COLO668 (cell line): ENCODE results near the gene USP46.
A peak's percentile ranks its signal among the peaks of the same experiment; 100 is the strongest.

Source experiments
- DNase-seq: peaks from one replicate; lab custom pipeline; 2025; ENCODE audit not compliant: unreplicated experiment; lab: John Stamatoyannopoulos, UW

USP46 gene, protein sequence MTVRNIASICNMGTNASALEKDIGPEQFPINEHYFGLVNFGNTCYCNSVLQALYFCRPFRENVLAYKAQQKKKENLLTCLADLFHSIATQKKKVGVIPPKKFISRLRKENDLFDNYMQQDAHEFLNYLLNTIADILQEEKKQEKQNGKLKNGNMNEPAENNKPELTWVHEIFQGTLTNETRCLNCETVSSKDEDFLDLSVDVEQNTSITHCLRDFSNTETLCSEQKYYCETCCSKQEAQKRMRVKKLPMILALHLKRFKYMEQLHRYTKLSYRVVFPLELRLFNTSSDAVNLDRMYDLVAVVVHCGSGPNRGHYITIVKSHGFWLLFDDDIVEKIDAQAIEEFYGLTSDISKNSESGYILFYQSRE

GRCh38 chr4:52659001-52659721 is at the start of gene USP46:
USP46 (minus strand) TSS chr4:52659301; CDS start chr4:52659150, 151 bp downstream.
- peak; percentile 86 for DNase-seq

GRCh38 chr4:52704661-52705060 is 45.6 kb upstream of the USP46 start:
- no peak for DNase-seq

DNA sequence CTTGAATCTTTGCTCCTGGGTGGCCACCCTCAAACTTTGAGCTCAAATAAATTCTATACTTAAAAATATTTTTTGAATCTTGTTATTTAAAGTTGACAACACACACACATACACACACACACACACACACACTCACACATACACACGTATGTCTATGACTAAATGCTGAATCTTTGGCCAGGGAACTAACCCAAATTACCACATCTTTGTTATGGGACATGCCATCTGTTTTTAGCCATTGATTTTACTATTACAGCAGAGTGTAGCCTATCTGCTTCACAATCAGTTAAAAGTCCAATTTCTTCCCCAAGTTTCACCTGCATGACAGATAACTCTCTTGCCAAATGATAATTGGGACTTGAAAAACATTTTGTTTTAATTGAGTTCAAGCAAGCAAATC is 45.0 kb upstream of the USP46 start:
- no peak for DNase-seq

DNA sequence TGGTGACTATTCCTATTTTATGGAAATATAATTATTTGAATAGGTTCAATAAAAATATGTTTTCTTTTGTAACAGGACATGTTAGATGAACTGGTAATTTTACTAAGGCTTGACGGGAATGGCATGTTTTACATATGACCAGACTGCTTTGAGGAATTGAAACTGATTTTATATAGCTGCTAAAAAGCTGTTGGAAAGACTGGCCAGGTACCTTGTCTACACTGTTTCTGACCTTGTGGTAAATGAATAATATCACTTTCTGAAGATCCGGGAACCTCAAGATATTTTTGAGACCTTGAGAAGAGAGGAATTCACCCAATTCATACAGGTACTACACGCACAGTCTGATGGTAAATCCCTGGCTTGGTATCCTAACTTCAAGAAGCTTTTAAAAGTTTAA is 42.1 kb upstream of the USP46 start:
- no peak for DNase-seq

DNA sequence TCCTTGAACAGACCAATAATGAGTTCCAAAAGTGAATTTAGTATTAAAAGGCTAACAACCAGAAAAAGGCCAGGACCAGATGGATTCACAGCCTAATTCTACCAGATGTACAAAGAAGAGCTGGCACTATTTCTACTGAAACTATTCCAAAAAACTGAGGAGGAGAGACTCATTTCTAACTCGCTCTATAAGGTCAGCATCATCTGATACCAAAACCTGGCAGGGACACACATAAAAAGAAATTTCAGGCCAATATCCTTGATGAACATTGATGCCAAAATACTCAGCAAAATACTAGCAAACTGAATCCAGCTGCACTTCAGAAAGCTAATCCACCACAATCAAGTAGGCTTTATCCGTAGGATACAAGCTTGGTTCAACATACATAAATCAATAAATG is 35.8 kb upstream of the USP46 start:
- DNase-seq: no peak

DNA sequence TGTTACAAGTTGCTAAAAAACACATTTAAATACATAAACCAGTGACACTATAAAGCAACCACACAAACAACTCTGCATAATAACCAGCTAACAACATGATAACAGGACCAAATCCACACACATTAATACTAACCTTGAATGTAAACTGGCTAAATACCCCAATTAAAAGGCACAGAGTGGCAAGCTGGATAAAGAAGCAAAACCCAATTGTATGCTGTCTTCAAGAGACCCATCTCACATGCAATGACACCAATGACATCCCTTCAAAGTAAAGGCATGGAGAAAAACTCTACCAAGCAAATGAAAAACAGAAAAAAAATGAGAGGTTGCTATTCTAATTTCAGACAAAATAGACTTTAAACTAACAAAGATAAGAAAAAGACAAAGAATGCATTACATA is 34.4 kb upstream of the USP46 start:
- DNase-seq: no peak

DNA sequence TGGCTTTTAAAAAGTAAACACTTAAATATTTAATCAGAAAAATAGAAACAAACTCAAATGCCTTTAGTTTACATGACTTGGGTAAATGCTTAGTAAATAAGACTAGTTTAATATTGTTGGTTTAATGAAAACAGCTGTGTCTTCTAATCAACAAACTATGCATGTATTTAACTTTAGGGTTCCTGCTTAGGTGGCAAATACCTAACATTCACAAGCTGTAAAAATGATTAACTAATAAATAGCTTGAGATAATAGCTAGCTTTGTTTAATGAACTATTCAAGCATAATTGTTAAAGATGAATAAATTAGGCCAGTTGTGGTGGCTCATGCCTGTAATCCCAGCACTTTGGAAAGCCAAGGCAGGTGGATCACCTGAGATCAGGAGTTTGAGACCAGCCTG is 30.0 kb upstream of the USP46 start:
- no peak for DNase-seq

GRCh38 chr4:52687696-52688095 is 28.6 kb upstream of the USP46 start:
- DNase-seq: no peak

DNA sequence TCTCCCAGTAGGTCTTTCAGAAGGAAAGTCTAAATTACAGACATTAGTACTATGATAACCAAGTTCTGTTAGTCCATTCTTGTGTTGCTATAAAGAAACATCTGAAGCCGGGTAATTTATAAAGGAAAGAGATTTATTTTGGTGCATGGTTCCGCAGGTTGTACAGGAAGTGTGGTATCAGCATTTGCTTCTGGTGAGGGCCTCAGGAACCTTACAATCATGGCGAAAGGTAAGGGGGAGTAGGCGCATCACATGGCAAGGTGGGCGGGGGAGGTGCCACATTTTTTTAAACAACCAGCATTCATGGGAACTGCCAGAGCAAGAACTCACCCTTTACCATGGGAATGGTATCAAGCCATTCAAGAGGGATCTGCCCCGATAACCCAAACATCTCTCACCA is 26.2 kb upstream of the USP46 start:
- no peak for DNase-seq

- DNase-seq: no peak
Observed at GRCh38 chr4:52684896-52685295, 25.8 kb upstream of the USP46 start.

DNA sequence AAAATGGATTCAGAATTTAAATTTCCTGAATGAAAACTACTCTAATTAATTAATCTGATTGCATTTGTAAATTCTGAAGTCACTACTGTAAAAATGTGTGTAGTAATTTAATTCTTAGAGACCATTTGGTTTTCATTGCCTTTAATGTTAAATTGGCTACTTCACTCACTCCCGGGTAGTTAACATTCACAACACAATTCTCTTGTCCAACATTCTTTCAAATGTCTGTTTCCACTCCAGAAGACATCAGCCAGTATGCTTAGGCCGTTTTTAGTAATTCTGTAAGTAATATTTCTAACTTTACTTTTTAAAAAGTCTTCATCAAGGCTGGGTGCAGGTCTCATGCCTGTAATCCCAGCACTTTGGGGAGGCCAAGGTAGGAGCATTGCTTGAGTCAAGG is 21.3 kb upstream of the USP46 start:
- no peak for DNase-seq

DNA sequence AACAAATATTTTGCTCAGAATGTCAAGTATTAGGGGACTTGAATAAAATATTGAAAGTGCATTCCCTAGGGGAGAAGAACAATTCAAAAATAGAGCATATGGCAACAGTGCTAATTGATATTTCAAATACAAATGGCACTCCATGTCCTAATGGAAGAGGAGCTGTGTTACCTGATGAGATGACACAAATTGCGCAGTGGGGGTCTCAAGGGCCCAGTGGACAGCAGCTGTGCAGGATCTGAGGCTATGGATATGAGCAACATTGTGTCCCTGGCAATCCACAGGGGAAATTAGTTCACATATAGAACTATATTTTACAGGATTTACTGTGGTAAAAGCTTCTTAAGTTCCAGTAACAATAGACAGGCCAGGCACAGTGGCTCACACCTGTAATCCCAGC is 17.4 kb upstream of the USP46 start:
- no peak for DNase-seq

DNA sequence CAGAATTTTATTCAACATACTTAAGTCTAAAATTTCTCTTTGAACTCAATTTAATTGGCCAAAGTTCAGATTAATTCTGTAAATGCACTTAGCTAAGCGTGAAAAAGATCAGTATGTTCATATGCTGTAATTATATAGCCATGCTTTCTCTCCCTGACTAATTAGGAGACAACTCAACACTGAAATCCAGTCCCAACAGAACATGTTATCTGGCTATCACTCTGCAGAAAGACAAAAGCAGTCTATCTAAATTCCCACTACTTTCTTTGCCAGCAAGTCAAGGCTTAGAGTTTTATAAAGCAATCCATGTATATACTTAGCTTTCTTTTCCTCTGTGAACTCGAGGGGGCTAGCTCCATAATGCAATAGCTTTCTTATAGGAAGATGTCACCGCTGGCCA is 16.0 kb upstream of the USP46 start:
- DNase-seq: no peak

GRCh38 chr4:52670739-52671138 is 11.6 kb upstream of the USP46 start:
- no peak for DNase-seq

DNA sequence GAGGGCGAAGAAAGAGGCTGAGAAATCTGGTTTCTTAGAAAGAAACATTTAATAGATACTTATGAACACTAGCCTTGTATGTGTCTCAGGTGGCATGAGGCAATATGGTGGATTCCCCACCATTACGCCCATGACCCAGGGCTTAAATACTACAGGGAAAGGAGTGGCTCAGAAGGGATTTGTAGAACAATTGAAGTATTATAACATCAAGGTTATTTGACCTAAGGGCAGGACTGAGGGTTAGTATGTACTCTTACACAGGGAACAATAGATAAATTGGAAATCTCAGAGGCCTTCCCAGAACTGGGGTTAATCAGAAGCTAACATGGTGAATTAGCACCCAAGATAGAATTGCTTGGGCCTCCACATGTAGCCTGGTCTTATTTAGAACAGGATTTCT is 11.0 kb upstream of the USP46 start:
- DNase-seq: no peak

DNA sequence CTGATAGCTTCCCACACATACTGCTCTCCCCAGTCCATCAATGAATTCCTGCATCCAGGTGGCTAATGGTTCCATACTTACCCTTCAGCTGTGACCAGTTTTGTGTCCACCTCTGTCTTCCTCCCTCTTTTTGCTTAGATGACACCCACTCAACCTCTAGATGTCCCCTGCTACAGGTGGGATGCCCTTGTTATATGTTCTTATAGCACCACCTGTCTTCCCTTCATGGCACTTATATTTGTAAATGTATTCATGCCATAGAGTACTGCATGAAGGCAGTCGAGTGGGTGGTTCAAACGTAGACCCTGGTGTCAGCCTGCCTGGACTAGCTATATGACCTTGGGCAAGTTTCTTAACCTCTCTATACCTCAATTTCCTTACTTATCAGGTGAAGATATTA is 6.5 kb upstream of the USP46 start:
- DNase-seq: no peak

GRCh38 chr4:52664479-52664878 is 5.4 kb upstream of the USP46 start:
- no peak for DNase-seq

DNA sequence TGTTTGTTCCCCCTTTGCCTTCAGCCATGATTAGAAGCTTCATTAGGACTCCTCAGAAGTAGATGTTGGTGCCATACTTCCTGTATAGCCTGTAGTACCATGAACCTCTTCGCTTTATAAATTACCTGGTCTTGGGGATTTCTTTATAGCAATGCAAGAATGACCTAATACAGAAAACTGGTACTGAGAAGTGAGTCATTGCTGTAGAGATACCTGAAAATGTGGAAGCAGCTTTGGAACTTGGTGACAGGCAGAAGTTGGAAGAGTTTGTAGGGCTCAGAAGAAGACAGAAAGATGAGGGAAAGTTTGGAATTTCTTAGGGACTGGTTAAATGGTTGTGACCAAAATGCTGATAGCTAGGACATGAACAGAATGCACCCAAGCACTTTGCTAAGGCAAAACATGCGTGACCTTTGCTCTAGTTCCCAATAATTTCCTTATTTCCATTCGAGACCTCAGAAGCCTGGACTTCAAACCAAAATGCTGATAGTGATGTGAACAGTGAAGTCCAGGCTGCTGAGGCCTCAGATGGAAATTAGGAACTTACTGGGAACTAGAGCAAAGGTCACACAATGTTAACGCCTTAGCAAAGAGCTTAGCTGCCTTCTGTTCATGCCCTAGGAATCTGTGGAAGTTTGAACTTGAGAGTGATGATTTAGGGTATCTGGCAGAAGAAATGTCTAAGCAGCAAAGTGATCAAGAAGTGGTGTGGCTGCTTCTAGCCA is 3.0 kb upstream of the USP46 start:
- no peak for DNase-seq

DNA sequence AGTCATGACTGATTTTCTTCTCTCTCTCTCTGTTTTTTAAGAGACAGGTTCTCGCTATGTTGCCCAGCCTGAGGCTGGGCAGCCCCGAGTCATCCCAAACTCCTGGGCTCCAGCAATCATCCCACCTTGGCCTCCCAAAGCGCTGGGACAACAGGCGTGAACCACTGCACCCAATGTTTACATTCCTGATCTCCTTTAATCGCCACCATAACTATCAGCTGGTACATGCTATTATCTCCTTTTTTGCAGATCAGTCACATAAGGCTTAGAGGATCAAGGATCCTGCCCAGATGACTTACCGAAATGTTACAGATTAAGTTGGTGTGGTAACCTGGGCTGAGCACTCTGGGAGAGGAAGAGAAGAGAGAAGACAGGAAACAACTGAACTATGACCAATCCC is 1.5 kb upstream of the USP46 start:
- no peak for DNase-seq

GRCh38 chr4:52659722-52660261 is 691 bp upstream of the USP46 start:
- DNase-seq: peak; percentile 53

DNA sequence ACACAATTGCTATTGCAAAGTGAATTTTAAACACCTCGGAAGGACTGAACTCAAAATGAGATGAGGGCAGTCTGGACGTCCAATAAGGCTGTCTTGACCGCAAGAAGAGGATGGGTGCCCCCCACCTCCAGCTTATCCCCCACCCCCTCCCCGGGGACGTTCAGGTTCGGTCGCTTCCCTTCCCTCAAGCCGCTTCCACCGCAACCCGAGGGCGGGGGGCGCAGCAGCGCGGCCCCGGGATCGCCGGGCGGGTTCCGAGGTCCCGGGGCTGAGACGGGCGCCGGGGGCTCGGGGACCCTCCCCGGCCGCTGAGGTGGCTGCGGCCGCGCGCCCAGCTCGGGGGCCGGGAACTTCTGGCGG is 480 bp downstream of the USP46 start:
- no peak for DNase-seq
